BJ (cell line): ENCODE data around the gene MED26. TPM values are rescaled to one million over a fixed set of nuclear protein-coding genes. Genes with fewer than 3 reads are reported as not detected.

ENCODE experiments used
- CTCF ChIA-PET: fragments of 350-600 bp; formaldehyde crosslinking; extraction: SDS; loops from one replicate; lab custom pipeline; 2021; ENCODE audit warnings: antibody characterized with exemption, inconsistent platforms; lab: Yijun Ruan, JAX
- POLR2A ChIA-PET: fragments of 300-600 bp; sonication (Branson Sonifier 250); formaldehyde crosslinking; extraction: SDS; loops from one replicate; lab custom pipeline; 2021; ENCODE audit warnings: antibody characterized with exemption; lab: Charles Lee
- DNase-seq: peaks from one replicate; pipeline ENCODE4 v3.0.0-alpha.2; 2011; ENCODE audit warnings: low read depth
- H3K27me3 ChIP-seq: 2 replicates; pipeline ENCODE4 v1.6.0; 2011; ENCODE audit warnings: low read length; ENCODE audit not compliant: control insufficient read depth, insufficient read depth
- H3K36me3 ChIP-seq: 2 replicates; pipeline ENCODE4 v1.5.1; 2011; ENCODE audit warnings: low read length; ENCODE audit not compliant: control insufficient read depth, insufficient read depth
- H3K4me3 ChIP-seq: 2 replicates; pipeline ENCODE4 v1.5.1; 2011; ENCODE audit warnings: low read depth, mild to moderate bottlenecking, control low read depth, low read length
- polyA plus RNA-seq: library from polyadenylated mRNA; depleted of rRNA; stranded (reverse); fragments of >200 nt; gene quantifications from 2 replicates; pipeline ENCODE4 v1.2.3, GENCODE V29; 2011
- TF ChIP-seq, protein P1 (sequence below): IDR thresholded peaks from 2 replicates; pipeline ENCODE4 v1.5.1; 2011; ENCODE audit warnings: low read depth, mild to moderate bottlenecking, control low read depth, inconsistent platforms, low read length, moderate library complexity; ENCODE audit not compliant: insufficient read depth

Gene MED26
- polyA plus RNA-seq, 1 experiment = 3.9 TPM

DNA sequence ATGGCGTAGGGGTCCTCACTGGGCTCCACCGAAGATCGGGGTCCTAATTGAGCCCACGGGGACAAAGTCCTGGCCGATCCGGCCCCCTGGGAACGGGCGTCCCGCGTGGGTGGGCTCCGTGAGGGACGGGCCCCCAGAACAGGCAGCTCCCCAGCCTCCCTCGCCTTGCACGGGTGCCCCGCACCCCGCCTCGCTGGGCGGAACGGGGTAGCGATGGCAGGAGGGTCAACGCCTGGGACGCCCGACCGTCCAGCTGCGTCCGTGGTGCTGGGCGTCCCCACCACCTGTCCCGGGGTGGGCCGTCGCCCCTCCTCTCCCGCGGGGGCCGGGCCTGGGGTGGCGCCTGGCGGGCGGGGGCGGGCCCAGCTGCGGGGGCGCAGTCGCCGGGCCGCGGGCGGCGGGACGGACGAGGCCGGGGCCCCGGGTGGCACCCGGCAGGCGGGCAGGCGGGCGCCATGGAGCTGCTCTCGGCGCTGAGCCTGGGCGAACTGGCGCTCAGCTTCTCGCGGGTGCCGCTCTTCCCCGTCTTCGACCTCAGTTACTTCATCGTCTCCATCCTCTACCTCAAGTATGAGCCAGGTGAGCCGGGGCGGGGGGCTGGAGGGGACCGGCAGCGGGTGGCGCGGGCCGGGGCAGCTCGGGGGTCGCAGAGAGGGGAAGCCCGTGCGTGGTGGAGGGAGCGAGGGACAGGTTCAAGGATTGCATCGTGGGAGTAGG is 32.9 kb upstream of the MED26 start, which contains the start of gene TMEM38A:
Gene TMEM38A (plus strand): TSS at position 377 of the 717 bp plus-strand sequence. CDS start 79 bp downstream, at position 456.
- H3K36me3 ChIP-seq = peaks cover 11% of the 10 kb centered on the region
- DNase-seq = no peak
- peaks cover 2% of the 10 kb centered on the region; the same call in 1 of the 2 replicates for H3K27me3 ChIP-seq
- peak within 1 kb of the TSS; percentile 73 for H3K4me3 ChIP-seq
- POLR2A ChIA-PET = interaction anchor here (0.5 to 1.0 kb wide), 3 partner anchors 18 to 345 kb away, joined by 3 to 7 read pairs (median 6); partner anchors contain the start of gene MED26
- TF ChIP-seq, protein P1, sequence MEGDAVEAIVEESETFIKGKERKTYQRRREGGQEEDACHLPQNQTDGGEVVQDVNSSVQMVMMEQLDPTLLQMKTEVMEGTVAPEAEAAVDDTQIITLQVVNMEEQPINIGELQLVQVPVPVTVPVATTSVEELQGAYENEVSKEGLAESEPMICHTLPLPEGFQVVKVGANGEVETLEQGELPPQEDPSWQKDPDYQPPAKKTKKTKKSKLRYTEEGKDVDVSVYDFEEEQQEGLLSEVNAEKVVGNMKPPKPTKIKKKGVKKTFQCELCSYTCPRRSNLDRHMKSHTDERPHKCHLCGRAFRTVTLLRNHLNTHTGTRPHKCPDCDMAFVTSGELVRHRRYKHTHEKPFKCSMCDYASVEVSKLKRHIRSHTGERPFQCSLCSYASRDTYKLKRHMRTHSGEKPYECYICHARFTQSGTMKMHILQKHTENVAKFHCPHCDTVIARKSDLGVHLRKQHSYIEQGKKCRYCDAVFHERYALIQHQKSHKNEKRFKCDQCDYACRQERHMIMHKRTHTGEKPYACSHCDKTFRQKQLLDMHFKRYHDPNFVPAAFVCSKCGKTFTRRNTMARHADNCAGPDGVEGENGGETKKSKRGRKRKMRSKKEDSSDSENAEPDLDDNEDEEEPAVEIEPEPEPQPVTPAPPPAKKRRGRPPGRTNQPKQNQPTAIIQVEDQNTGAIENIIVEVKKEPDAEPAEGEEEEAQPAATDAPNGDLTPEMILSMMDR = no peak
- CTCF ChIA-PET = interaction anchor here (1.0 to 1.5 kb wide), 2 partner anchors 13 to 34 kb away, joined by 3 to 4 read pairs; no protein-coding TSS in a partner anchor

DNA sequence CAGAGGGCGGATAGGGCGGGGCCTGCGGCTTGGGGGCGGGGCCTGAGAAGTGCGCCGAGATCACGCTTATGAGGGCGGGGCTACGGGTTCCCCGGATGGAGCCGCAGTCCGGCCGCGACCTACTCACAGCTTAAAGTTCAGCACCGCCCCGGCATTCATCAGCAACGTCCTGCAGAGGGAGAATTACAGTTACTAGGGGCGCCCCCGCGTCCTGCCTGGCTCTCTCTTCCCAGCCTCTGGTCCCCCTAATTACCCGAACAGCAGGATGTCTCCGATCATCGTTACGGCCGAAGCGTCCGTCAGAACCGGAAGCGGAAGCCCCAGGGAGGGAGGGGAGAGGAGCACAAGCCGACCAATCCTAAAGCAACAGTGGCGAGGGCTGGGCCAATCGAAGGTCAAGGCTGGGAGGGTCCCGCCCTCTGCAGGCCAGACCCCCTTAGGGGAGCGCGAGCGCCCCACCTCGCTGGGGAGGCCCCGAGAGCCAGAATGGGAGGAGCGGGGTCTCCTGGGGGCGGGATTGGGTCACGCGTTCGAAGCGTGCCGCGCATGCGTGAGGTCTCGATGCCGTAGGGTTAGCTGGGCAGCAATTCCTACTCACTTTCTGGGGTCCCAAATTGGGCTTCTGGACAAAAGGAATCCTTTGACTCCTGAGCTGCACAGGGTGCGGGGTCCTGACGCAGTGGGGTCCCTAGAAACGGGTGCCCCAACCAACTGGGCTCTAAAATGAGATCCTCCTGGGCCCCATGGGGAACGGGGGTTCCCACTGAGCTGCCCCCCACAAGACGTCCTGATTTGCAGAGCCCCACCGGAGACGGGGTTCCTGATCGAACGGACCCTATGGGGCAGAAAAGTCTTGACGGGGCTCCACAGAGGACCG is 32.1 kb upstream of the MED26 start, which contains the start of gene SMIM7:
Gene SMIM7 (minus strand): TSS at position 313 of the 877 bp plus-strand sequence. CDS start 34 bp downstream, at position 279.
- peak; percentile 90 for DNase-seq
- POLR2A ChIA-PET = interaction anchor here (0.5 to 1.0 kb wide), 4 partner anchors 19 to 346 kb away, joined by 3 to 7 read pairs (median 4); partner anchors contain the start of gene MED26
- Histone ChIP-seq H3K27me3 (peaks cover 2% of the 10 kb centered on the region; the same call in 1 of the 2 replicates), H3K4me3 (peak within 1 kb of the TSS; percentile 73), H3K36me3 (peaks cover 16% of the 10 kb centered on the region)
- CTCF ChIA-PET = interaction anchor here (0.7 to 1.5 kb wide), 3 partner anchors 14 to 429 kb away, joined by 3 to 4 read pairs (median 3); no protein-coding TSS in a partner anchor
- TF ChIP-seq, protein P1 = peak; percentile 29

DNA sequence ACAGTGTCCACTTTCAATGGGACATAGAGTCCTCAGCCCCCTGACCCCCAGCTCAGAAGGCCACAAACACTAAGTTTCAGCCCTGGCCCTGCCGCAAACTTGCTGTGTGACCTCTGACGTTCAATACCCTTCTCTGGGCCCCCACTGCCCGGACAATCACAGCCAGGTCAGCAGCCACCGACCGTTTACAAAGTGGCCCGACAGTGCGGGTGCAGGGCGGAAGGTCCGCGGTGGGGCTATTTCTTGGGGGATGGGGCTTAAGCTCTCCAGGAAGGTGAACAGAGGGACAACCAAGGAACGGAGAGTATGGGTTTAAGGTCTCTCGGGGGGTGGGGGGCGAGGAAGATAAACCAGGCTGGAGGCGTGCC is 31.4 kb upstream of the MED26 start:
- TF ChIP-seq, protein P1 = no peak
- Histone ChIP-seq H3K36me3 (peaks cover 18% of the 10 kb centered on the region), H3K27me3 (peaks cover 2% of the 10 kb centered on the region; the same call in 1 of the 2 replicates), H3K4me3 (peak overlapping the region; percentile 73)
- no peak for DNase-seq
- ChIA-PET CTCF (interaction anchor here (0.7 kb wide), 1 partner anchor 430 kb away, joined by 3 read pairs; no protein-coding TSS in a partner anchor), POLR2A (interaction anchor here (1.0 kb wide), 1 partner anchor 75 kb away, joined by 3 read pairs; no protein-coding TSS in a partner anchor)

DNA sequence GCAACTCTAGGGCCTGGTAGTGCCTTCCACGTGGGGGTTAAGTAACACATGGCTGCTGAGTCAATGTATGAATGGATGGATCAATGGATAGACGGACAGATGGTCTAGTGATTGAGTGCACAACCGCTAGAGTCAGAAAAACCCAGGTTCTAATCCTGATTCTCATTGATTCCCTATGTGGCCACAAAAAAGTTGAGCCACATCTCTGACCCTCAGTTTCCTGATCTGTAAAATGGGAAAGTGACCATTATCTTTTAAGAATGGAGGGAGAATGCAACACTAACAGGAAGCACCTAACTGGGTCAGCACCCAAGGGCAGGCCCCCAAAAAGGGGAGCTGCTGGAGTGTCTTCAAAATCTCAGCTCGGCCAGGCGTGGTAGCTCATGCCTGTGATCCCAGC is 29.4 kb upstream of the MED26 start:
- DNase-seq = no peak
- H3K4me3 ChIP-seq = no peak overlapping the region
- ChIA-PET POLR2A (no interaction called here), CTCF (no interaction called here)
- TF ChIP-seq, protein P1 = no peak
- peaks cover 24% of the 10 kb centered on the region for H3K36me3 ChIP-seq
- peaks cover 2% of the 10 kb centered on the region; the same call in 1 of the 2 replicates for H3K27me3 ChIP-seq
